HG03521 (cell line): ENCODE data around the gene PURB.
"Not testable (repeated sequence)": the region's sequence is repeated elsewhere in the genome, so short reads cannot be mapped to it uniquely, and the experiment has no call there.

ENCODE experiments used
- ATAC-seq: cut with Tn5 transposase; IDR thresholded peaks from one replicate; pipeline ENCODE4 v1.9.1; 2021; ENCODE audit warnings: mild to moderate bottlenecking, moderate library complexity; ENCODE audit not compliant: unreplicated experiment

The PURB gene

GRCh38 chr7:44885394-44886317, at the start of gene PURB:
Gene PURB, minus strand, starts transcription at chr7:44885530. Its CDS starts 182 bp downstream, at chr7:44885348.
- peak; percentile 77 for ATAC-seq

- ATAC-seq = no peak
Observed at GRCh38 chr7:44935016-44935415, 49.7 kb upstream of the PURB start.

GRCh38 chr7:44934510-44934909, 49.2 kb upstream of the PURB start:
- not testable (repeated sequence) for ATAC-seq

- ATAC-seq = no peak
Observed at GRCh38 chr7:44930921-44931320, 45.6 kb upstream of the PURB start.

- ATAC-seq = no peak
Observed at GRCh38 chr7:44922351-44922694, 37.0 kb upstream of the PURB start.

GRCh38 chr7:44921607-44922350, 36.4 kb upstream of the PURB start:
- peak; percentile 50 for ATAC-seq

- no peak for ATAC-seq
Observed at GRCh38 chr7:44920119-44920518, 34.8 kb upstream of the PURB start.

GRCh38 chr7:44918029-44918428, 32.7 kb upstream of the PURB start:
- no peak for ATAC-seq

- ATAC-seq = no peak
Observed at GRCh38 chr7:44917465-44917864, 32.1 kb upstream of the PURB start.

GRCh38 chr7:44914992-44915607, 29.8 kb upstream of the PURB start:
- ATAC-seq = no peak

- no peak for ATAC-seq
Observed at GRCh38 chr7:44912775-44913347, 27.5 kb upstream of the PURB start.

- ATAC-seq = no peak
Observed at GRCh38 chr7:44911911-44912310, 26.6 kb upstream of the PURB start.

- no peak for ATAC-seq
Observed at GRCh38 chr7:44909596-44910389, 24.5 kb upstream of the PURB start.

GRCh38 chr7:44906965-44907364, 21.6 kb upstream of the PURB start:
- no peak for ATAC-seq

GRCh38 chr7:44905002-44905635, 19.8 kb upstream of the PURB start:
- ATAC-seq = no peak

GRCh38 chr7:44899443-44899842, 14.1 kb upstream of the PURB start:
- no peak for ATAC-seq

GRCh38 chr7:44898039-44898438, 12.7 kb upstream of the PURB start:
- no peak for ATAC-seq

- no peak for ATAC-seq
Observed at GRCh38 chr7:44897309-44897708, 12.0 kb upstream of the PURB start.

GRCh38 chr7:44894888-44895580, 9.7 kb upstream of the PURB start:
- no peak for ATAC-seq
